Sigmoid colon (tissue), 4 donors: ENCODE results near the gene HDDC3.

ENCODE experiments used
- POLR2A ChIP-seq, 2 donors: fragments of 450-650 bp; IDR thresholded peaks; one replicate each; pipeline ENCODE4 v1.6.1; 2016; ENCODE audit warnings: antibody characterized with exemption in 2 of 2, mild to moderate bottlenecking in 2 of 2, moderate library complexity in 2 of 2
- POLR2AphosphoS5 ChIP-seq, 4 donors: sonication (generic); formaldehyde crosslinking; IDR thresholded peaks; one replicate each; pipeline ENCODE4 v1.6.1; 2017; ENCODE audit warnings: antibody characterized with exemption in 4 of 4
- TF ChIP-seq, protein P1 (sequence below), 4 experiments: fragments of 450-650 bp in 3 of 4; fragments of 200-600 bp in 1 of 4; IDR thresholded peaks; one replicate each; pipeline ENCODE4 v1.5.1; 2016 to 2019; ENCODE audit warnings: antibody characterized with exemption in 4 of 4, mild to moderate bottlenecking in 3 of 4, moderate library complexity in 2 of 4

DNA sequence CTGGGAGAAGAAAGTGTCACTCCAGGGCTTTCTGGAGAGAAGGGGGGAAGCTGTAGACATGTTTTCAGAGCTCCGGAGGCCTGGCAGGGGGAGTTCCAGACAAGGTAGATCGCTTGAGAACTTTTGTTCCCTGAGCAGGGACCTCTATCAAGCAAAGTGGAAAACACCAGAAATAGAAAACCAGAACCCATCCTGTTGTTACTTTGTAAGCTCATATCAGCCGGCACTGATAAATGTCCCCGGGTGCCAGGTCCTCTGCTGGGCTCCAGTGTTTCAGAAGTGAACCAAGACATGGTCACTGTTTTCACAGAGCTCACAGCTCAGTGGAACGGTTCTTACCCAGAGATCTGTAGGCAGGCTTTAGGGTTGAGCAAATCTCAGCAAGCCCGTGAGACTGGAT is 13.5 kb downstream of the HDDC3 start:
- TF ChIP-seq POLR2A (IDR thresholded peaks at IDR 0.05), result no peak
- TF ChIP-seq, protein P1, sequence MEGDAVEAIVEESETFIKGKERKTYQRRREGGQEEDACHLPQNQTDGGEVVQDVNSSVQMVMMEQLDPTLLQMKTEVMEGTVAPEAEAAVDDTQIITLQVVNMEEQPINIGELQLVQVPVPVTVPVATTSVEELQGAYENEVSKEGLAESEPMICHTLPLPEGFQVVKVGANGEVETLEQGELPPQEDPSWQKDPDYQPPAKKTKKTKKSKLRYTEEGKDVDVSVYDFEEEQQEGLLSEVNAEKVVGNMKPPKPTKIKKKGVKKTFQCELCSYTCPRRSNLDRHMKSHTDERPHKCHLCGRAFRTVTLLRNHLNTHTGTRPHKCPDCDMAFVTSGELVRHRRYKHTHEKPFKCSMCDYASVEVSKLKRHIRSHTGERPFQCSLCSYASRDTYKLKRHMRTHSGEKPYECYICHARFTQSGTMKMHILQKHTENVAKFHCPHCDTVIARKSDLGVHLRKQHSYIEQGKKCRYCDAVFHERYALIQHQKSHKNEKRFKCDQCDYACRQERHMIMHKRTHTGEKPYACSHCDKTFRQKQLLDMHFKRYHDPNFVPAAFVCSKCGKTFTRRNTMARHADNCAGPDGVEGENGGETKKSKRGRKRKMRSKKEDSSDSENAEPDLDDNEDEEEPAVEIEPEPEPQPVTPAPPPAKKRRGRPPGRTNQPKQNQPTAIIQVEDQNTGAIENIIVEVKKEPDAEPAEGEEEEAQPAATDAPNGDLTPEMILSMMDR (IDR thresholded peaks at IDR 0.05), result no peak
- TF ChIP-seq POLR2AphosphoS5 (IDR thresholded peaks at IDR 0.05), result no peak
